ENCODE data around the gene IPO4. TPM values are rescaled to one million over a fixed set of nuclear protein-coding genes. Genes with fewer than 3 reads are reported as not detected.

Gene IPO4
- total and polyA plus RNA-seq, 4 donors, result 13.6 to 32.9 (median 23.0) TPM

GRCh38 chr14:24179961-24180796 lies 8.4 kb downstream of the IPO4 start:
- peak overlapping the region; percentile 20 to 38 for H3K9ac ChIP-seq (ENCODE audit: low read depth in 1 of 2, low read length in 2 of 2)

More at GRCh38 chr14:24179961-24180796, 8.4 kb downstream of the IPO4 start:
- Histone ChIP-seq H3K36me3 (ENCODE audit: control insufficient read depth in 4 of 4, insufficient read depth in 3 of 4, low read depth in 1 of 4, low read length in 3 of 4) (peaks cover 18 to 77% (median 28%) of the 10 kb centered on the region in 4 donors), H3K27ac (ENCODE audit: low read depth in 1 of 2, low read length in 2 of 2) (peak overlapping the region; percentile 74 to 83), H3K27me3 (ENCODE audit: control insufficient read depth in 4 of 4, insufficient read depth in 4 of 4, low read length in 3 of 4) (no peaks in the 10 kb centered on the region), H3K4me3 (ENCODE audit: low read depth in 1 of 3, low read length in 3 of 3) (no peak overlapping the region), H3K4me1 (ENCODE audit: control insufficient read depth in 4 of 4, insufficient read depth in 4 of 4, low read length in 3 of 4) (peaks cover 0 to 22% (median 14%) of the 10 kb centered on the region in 4 donors), H3K9me3 (ENCODE audit: control insufficient read depth in 4 of 4, low read length in 3 of 4) (no peaks in the 10 kb centered on the region)
- no peak for DNase-seq (ENCODE audit: low spot score)
- WGBS, result 49% methylated on average over 18 of the region's 18 CpGs
- TF ChIP-seq EGR1 (IDR thresholded peaks at IDR 0.05; ENCODE audit: low read depth in 2 of 2) (peak in 1 of 2 donors; percentile 42), HNF4A (conservative IDR thresholded peaks at IDR 0.05) (peak; percentile 81 to 91), GABPA (IDR thresholded peaks at IDR 0.05 in 1 of 2, conservative IDR thresholded peaks at IDR 0.05 in 1 of 2) (peak in 1 of 2 donors; percentile 52), TAF1 (conservative IDR thresholded peaks at IDR 0.05) (no peak), CTCF (IDR thresholded peaks at IDR 0.05; ENCODE audit: low read depth, low read length, missing input control) (no peak), JUND (IDR thresholded peaks at IDR 0.05) (peak in 1 of 2 donors; percentile 62), RXRA (IDR thresholded peaks at IDR 0.05) (peak; percentile 33 to 88), ZBTB33 (IDR thresholded peaks at IDR 0.05) (no peak), ATF3 (IDR thresholded peaks at IDR 0.05) (no peak), HNF4G (IDR thresholded peaks at IDR 0.05) (peak; percentile 39), REST (IDR thresholded peaks at IDR 0.05) (peak; percentile 37), FOXA1 (IDR thresholded peaks at IDR 0.05) (no peak), SP1 (IDR thresholded peaks at IDR 0.05) (peak; percentile 83)

Measured in liver (tissue), 9 donors.